Measurements from ENCODE around the gene PODXL2. TPM values are rescaled to one million over a fixed set of nuclear protein-coding genes. Genes with fewer than 3 reads are reported as not detected.

The PODXL2 gene
- total RNA-seq, 1 experiment from 2014 or later, result 33.6 TPM

DNA sequence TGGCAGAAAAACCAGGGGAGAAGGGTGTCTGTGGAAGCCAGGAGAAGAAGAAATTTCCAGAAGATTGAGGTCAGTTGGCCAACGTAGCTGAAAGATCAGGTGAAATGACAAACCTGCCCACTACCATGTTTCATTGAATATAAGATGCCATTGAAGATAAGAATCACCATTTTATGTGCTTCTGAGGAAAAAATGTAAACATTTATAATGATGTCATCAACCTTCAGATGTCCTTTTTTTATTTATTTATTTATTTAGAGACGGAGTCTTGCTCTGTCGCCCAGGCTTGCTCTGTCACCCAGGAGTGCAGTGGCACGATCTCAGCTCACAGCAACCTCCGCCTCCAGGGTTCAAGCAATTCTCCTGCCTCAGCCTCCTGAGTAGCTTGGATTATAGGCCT, 4.9 kb upstream of the PODXL2 start (continued):
- TF ChIP-seq GTF2I (CRISPR knock-in tag; conservative IDR thresholded peaks at IDR 0.05) (no peak), CREM (CRISPR knock-in tag; IDR thresholded peaks at IDR 0.05) (no peak), GRHL2 (CRISPR knock-in tag; IDR thresholded peaks at IDR 0.05; ENCODE audit: insufficient replicate concordance, severe bottlenecking) (no peak), ZNF263 (CRISPR knock-in tag; IDR thresholded peaks at IDR 0.05; ENCODE audit: low read depth) (no peak), ZNF232 (CRISPR knock-in tag; IDR thresholded peaks at IDR 0.05) (no peak), ZNF121 (CRISPR knock-in tag; IDR thresholded peaks at IDR 0.05) (no peak)
- TF ChIP-seq, protein P1, sequence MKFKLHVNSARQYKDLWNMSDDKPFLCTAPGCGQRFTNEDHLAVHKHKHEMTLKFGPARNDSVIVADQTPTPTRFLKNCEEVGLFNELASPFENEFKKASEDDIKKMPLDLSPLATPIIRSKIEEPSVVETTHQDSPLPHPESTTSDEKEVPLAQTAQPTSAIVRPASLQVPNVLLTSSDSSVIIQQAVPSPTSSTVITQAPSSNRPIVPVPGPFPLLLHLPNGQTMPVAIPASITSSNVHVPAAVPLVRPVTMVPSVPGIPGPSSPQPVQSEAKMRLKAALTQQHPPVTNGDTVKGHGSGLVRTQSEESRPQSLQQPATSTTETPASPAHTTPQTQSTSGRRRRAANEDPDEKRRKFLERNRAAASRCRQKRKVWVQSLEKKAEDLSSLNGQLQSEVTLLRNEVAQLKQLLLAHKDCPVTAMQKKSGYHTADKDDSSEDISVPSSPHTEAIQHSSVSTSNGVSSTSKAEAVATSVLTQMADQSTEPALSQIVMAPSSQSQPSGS (CRISPR knock-in tag; IDR thresholded peaks at IDR 0.05; ENCODE audit: borderline replicate concordance, low read depth), result no peak

DNA sequence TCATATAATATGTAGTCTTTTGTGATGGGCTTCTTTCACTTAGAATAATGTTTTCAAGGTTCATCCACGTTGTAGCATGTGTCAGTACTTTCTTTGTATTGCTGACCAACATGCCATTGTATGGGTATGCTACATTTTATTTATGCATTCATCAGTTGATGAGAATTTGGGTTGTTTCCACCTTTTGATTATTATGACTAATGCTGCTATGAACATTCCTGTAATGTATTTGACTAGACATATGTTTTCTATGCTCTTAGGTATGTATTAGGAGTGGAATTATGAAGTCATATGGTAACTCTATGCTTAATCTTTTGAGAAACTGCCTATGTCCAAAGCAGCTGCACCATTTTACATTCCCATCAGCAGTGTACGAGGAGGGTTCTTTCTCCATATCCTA, 3.2 kb upstream of the PODXL2 start:
- CTCF ChIA-PET, result interaction anchor here (1.1 kb wide), 1 partner anchor 51 kb away, joined by 3 read pairs; no protein-coding TSS in a partner anchor
- ATAC-seq (no peak), DNase-seq (ENCODE audit: low spot score) (no peak)
- POLR2A ChIA-PET, result no interaction called here
- Mint-ChIP-seq H3K4me1 (peaks cover 9% of the 10 kb centered on the region), H3K27me3 (ENCODE audit: low read depth) (peaks cover 48% of the 10 kb centered on the region), H3K9me3 (0 out of 2 replicates have a peak, but pooled peaks cover 4% of the 10 kb centered on the region), H3K4me3 (no peak overlapping the region), H3K36me3 (peaks cover 19% of the 10 kb centered on the region), H3K27ac (no peak overlapping the region)
- TF ChIP-seq FOXJ3 (CRISPR knock-in tag; IDR thresholded peaks at IDR 0.05; ENCODE audit: borderline replicate concordance) (no peak), KAT7 (CRISPR knock-in tag; IDR thresholded peaks at IDR 0.05; ENCODE audit: borderline replicate concordance) (no peak), OVOL2 (CRISPR knock-in tag; IDR thresholded peaks at IDR 0.05; ENCODE audit: borderline replicate concordance) (no peak)
- TF ChIP-seq, protein P2, sequence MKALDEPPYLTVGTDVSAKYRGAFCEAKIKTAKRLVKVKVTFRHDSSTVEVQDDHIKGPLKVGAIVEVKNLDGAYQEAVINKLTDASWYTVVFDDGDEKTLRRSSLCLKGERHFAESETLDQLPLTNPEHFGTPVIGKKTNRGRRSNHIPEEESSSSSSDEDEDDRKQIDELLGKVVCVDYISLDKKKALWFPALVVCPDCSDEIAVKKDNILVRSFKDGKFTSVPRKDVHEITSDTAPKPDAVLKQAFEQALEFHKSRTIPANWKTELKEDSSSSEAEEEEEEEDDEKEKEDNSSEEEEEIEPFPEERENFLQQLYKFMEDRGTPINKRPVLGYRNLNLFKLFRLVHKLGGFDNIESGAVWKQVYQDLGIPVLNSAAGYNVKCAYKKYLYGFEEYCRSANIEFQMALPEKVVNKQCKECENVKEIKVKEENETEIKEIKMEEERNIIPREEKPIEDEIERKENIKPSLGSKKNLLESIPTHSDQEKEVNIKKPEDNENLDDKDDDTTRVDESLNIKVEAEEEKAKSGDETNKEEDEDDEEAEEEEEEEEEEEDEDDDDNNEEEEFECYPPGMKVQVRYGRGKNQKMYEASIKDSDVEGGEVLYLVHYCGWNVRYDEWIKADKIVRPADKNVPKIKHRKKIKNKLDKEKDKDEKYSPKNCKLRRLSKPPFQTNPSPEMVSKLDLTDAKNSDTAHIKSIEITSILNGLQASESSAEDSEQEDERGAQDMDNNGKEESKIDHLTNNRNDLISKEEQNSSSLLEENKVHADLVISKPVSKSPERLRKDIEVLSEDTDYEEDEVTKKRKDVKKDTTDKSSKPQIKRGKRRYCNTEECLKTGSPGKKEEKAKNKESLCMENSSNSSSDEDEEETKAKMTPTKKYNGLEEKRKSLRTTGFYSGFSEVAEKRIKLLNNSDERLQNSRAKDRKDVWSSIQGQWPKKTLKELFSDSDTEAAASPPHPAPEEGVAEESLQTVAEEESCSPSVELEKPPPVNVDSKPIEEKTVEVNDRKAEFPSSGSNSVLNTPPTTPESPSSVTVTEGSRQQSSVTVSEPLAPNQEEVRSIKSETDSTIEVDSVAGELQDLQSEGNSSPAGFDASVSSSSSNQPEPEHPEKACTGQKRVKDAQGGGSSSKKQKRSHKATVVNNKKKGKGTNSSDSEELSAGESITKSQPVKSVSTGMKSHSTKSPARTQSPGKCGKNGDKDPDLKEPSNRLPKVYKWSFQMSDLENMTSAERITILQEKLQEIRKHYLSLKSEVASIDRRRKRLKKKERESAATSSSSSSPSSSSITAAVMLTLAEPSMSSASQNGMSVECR (CRISPR knock-in tag; IDR thresholded peaks at IDR 0.05; ENCODE audit: borderline replicate concordance), result no peak
- TF ChIP-seq, protein P3, sequence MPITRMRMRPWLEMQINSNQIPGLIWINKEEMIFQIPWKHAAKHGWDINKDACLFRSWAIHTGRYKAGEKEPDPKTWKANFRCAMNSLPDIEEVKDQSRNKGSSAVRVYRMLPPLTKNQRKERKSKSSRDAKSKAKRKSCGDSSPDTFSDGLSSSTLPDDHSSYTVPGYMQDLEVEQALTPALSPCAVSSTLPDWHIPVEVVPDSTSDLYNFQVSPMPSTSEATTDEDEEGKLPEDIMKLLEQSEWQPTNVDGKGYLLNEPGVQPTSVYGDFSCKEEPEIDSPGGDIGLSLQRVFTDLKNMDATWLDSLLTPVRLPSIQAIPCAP (CRISPR knock-in tag; IDR thresholded peaks at IDR 0.05), result no peak

DNA sequence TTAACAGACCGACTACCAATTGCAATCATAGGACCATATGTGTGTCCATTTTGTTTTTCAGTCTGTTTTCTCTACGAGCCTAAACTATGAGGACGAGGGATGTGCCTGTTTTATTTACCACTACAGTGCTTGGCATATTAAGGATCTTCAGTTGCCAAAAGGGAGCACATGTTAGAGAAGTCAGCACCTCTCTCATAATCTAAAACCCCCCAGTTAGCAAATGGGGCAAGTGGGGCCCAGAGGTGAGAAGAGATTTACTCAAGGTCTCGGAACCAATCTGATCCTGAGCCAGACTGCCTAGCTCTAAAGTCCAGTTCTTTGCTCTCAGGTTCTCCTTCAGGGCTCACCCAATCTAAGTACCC, 578 bp upstream of the PODXL2 start:
- Mint-ChIP-seq H3K27me3 (ENCODE audit: low read depth) (peaks cover 50% of the 10 kb centered on the region), H3K36me3 (no peaks in the 10 kb centered on the region), H3K9me3 (0 out of 2 replicates have a peak, but pooled peaks cover 4% of the 10 kb centered on the region), H3K27ac (no peak overlapping the region), H3K4me3 (peak overlapping the region; percentile 59), H3K4me1 (peaks cover 27% of the 10 kb centered on the region)
- ChIA-PET CTCF (interaction anchor here (0.6 to 2.7 kb wide), 3 partner anchors 20 to 53 kb away, joined by 3 to 6 read pairs (median 3); no protein-coding TSS in a partner anchor), POLR2A (no interaction called here)
- DNase-seq (ENCODE audit: low spot score) (no peak), ATAC-seq (no peak)
- TF ChIP-seq, protein P4, sequence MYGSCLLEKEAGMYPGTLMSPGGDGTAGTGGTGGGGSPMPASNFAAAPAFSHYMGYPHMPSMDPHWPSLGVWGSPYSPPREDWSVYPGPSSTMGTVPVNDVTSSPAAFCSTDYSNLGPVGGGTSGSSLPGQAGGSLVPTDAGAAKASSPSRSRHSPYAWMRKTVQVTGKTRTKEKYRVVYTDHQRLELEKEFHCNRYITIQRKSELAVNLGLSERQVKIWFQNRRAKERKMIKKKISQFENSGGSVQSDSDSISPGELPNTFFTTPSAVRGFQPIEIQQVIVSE (CRISPR knock-in tag; IDR thresholded peaks at IDR 0.05; ENCODE audit: borderline replicate concordance), result no peak
- TF ChIP-seq, protein P3 (CRISPR knock-in tag; IDR thresholded peaks at IDR 0.05), result no peak
- TF ChIP-seq, protein P5, sequence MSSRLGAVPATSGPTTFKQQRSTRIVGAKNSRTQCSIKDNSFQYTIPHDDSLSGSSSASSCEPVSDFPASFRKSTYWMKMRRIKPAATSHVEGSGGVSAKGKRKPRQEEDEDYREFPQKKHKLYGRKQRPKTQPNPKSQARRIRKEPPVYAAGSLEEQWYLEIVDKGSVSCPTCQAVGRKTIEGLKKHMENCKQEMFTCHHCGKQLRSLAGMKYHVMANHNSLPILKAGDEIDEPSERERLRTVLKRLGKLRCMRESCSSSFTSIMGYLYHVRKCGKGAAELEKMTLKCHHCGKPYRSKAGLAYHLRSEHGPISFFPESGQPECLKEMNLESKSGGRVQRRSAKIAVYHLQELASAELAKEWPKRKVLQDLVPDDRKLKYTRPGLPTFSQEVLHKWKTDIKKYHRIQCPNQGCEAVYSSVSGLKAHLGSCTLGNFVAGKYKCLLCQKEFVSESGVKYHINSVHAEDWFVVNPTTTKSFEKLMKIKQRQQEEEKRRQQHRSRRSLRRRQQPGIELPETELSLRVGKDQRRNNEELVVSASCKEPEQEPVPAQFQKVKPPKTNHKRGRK (CRISPR knock-in tag; IDR thresholded peaks at IDR 0.05; ENCODE audit: borderline replicate concordance), result no peak
- TF ChIP-seq ZNF219 (CRISPR knock-in tag; IDR thresholded peaks at IDR 0.05; ENCODE audit: borderline replicate concordance), result no peak
- TF ChIP-seq, protein P6, sequence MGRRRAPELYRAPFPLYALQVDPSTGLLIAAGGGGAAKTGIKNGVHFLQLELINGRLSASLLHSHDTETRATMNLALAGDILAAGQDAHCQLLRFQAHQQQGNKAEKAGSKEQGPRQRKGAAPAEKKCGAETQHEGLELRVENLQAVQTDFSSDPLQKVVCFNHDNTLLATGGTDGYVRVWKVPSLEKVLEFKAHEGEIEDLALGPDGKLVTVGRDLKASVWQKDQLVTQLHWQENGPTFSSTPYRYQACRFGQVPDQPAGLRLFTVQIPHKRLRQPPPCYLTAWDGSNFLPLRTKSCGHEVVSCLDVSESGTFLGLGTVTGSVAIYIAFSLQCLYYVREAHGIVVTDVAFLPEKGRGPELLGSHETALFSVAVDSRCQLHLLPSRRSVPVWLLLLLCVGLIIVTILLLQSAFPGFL (CRISPR knock-in tag; IDR thresholded peaks at IDR 0.05; ENCODE audit: borderline replicate concordance), result no peak
- TF ChIP-seq, protein P7, sequence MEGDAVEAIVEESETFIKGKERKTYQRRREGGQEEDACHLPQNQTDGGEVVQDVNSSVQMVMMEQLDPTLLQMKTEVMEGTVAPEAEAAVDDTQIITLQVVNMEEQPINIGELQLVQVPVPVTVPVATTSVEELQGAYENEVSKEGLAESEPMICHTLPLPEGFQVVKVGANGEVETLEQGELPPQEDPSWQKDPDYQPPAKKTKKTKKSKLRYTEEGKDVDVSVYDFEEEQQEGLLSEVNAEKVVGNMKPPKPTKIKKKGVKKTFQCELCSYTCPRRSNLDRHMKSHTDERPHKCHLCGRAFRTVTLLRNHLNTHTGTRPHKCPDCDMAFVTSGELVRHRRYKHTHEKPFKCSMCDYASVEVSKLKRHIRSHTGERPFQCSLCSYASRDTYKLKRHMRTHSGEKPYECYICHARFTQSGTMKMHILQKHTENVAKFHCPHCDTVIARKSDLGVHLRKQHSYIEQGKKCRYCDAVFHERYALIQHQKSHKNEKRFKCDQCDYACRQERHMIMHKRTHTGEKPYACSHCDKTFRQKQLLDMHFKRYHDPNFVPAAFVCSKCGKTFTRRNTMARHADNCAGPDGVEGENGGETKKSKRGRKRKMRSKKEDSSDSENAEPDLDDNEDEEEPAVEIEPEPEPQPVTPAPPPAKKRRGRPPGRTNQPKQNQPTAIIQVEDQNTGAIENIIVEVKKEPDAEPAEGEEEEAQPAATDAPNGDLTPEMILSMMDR (IDR thresholded peaks at IDR 0.05), result no peak
